Panc1 (cell line): ENCODE measurements around the gene GCHFR.

ENCODE experiments used
- CTCF ChIP-seq: fragments of 450-650 bp; IDR thresholded peaks from 2 replicates; pipeline ENCODE4 v1.5.1; 2017; ENCODE audit warnings: mild to moderate bottlenecking
- POLR2AphosphoS5 ChIP-seq: IDR thresholded peaks from 2 replicates; pipeline ENCODE4 v1.6.1; 2012; ENCODE audit warnings: mild to moderate bottlenecking, low read depth, low read length, moderate library complexity
- REST ChIP-seq, 2 experiments: IDR thresholded peaks; 2 replicates each; pipeline ENCODE4 v1.6.1; 2011 to 2012; ENCODE audit warnings: low read depth in 2 of 2, control low read depth in 1 of 2, low read length in 1 of 2, mild to moderate bottlenecking in 1 of 2, moderate library complexity in 1 of 2; ENCODE audit not compliant: insufficient read depth in 1 of 2
- SIN3A ChIP-seq: IDR thresholded peaks from 2 replicates; pipeline ENCODE4 v1.6.1; 2012; ENCODE audit warnings: low read depth, mild to moderate bottlenecking, low read length, moderate library complexity, borderline replicate concordance; ENCODE audit not compliant: insufficient read depth
- TCF7L2 ChIP-seq: IDR thresholded peaks from 2 replicates; pipeline ENCODE4 v1.6.1; 2011; ENCODE audit warnings: mild to moderate bottlenecking, low read depth, low read length, inconsistent platforms

GRCh38 chr15:40754574-40754882 is 9.3 kb upstream of the GCHFR start:
- TF ChIP-seq CTCF (no peak), REST (IDR thresholded peaks at IDR 0.05; ENCODE audit: insufficient read depth in 1 of 2, low read depth in 2 of 2, low read length in 1 of 2) (no peak), POLR2AphosphoS5 (no peak), TCF7L2 (no peak), SIN3A (no peak)
